Measurements from ENCODE around the gene POLR2I. TPM values are rescaled to one million over a fixed set of nuclear protein-coding genes. Genes with fewer than 3 reads are reported as not detected.

Gene POLR2I
- total and polyA plus RNA-seq, 9 of the 15 experiments (the other 6 are each of a cell fraction or from before 2014, with no cell fraction given): 28.0 to 283 (median 123) TPM

DNA sequence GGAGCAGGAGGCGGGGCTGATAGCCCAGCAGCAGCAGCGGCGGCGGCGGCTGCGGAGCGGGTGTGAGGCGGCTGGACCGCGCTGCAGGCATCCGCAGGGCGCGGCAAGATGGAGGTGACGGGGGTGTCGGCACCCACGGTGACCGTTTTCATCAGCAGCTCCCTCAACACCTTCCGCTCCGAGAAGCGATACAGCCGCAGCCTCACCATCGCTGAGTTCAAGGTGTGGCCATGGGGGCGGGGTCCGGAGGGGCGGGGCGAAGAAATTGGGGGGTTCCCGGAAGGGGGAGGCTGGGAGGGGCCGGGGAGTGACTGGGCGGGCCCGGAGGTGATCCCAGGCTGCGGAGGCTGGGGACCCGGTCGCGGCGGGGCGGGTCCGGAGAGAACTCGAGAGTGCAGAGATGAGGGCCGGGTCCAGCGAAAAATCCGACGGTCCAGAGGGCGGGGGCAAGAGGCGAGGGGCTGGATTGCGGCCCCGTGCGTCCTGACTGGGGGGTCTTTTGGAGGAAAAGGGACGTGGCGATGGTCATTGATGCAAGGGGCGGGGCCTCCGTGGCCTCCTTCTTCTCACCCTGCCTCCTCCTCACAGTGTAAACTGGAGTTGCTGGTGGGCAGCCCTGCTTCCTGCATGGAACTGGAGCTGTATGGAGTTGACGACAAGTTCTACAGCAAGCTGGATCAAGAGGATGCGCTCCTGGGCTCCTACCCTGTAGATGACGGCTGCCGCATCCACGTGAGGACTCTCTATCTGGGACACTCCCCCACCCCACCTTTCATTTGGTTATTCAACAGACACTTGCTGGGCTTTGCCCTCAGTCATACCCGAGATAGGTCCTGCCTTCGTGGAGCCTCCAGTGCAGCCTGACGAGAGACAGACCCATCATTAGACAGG lies 1.0 kb upstream of the POLR2I start, which contains the start of gene TBCB (continued):
- TF ChIP-seq, protein P1, sequence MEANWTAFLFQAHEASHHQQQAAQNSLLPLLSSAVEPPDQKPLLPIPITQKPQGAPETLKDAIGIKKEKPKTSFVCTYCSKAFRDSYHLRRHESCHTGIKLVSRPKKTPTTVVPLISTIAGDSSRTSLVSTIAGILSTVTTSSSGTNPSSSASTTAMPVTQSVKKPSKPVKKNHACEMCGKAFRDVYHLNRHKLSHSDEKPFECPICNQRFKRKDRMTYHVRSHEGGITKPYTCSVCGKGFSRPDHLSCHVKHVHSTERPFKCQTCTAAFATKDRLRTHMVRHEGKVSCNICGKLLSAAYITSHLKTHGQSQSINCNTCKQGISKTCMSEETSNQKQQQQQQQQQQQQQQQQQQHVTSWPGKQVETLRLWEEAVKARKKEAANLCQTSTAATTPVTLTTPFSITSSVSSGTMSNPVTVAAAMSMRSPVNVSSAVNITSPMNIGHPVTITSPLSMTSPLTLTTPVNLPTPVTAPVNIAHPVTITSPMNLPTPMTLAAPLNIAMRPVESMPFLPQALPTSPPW (CRISPR knock-in tag; IDR thresholded peaks at IDR 0.05): peak; percentile 93
- TF ChIP-seq ETV5 (CRISPR knock-in tag; IDR thresholded peaks at IDR 0.05; ENCODE audit: low read depth) (peak; percentile 49; the same call in 1 of the 2 replicates), CREM (IDR thresholded peaks at IDR 0.05; ENCODE audit: low read depth) (peak; percentile 73), ASH1L (IDR thresholded peaks at IDR 0.05; ENCODE audit: borderline replicate concordance, low read depth, partially characterized antibody) (no peak), HDAC1 (IDR thresholded peaks at IDR 0.05) (peak in 1 of 2 experiments; percentile 61; a peak in 1 of 4 replicates), PCBP1 (IDR thresholded peaks at IDR 0.05; ENCODE audit: low read depth, low read length, poor library complexity, severe bottlenecking) (no peak), HLTF (IDR thresholded peaks at IDR 0.05) (no peak), POLR2G (IDR thresholded peaks at IDR 0.05; ENCODE audit: low read depth, low read length) (peak; percentile 73), HIVEP1 (CRISPR knock-in tag; IDR thresholded peaks at IDR 0.05) (no peak), TAF1 (IDR thresholded peaks at IDR 0.05; ENCODE audit: control insufficient read depth, extremely low read depth, insufficient read depth, low read length, severe bottlenecking) (peak; percentile 40), ADNP (tag; IDR thresholded peaks at IDR 0.05) (no peak), ZNF785 (CRISPR knock-in tag; IDR thresholded peaks at IDR 0.05) (no peak), RBM25 (IDR thresholded peaks at IDR 0.05; ENCODE audit: low read depth, low read length, severe bottlenecking) (peak; percentile 96), NONO (IDR thresholded peaks at IDR 0.05; ENCODE audit: low read depth in 2 of 2, low read length in 1 of 2) (no peak), ERF (CRISPR knock-in tag; IDR thresholded peaks at IDR 0.05) (no peak), YY1 (IDR thresholded peaks at IDR 0.05; ENCODE audit: borderline replicate concordance in 1 of 3, control insufficient read depth in 1 of 3, extremely low read depth in 1 of 3, insufficient read depth in 3 of 3, insufficient read length in 1 of 3, insufficient replicate concordance in 2 of 3, low read depth in 1 of 3, low read length in 2 of 3) (peak in 2 of 3 experiments; percentile 78 to 84)
- TF ChIP-seq, protein P2, sequence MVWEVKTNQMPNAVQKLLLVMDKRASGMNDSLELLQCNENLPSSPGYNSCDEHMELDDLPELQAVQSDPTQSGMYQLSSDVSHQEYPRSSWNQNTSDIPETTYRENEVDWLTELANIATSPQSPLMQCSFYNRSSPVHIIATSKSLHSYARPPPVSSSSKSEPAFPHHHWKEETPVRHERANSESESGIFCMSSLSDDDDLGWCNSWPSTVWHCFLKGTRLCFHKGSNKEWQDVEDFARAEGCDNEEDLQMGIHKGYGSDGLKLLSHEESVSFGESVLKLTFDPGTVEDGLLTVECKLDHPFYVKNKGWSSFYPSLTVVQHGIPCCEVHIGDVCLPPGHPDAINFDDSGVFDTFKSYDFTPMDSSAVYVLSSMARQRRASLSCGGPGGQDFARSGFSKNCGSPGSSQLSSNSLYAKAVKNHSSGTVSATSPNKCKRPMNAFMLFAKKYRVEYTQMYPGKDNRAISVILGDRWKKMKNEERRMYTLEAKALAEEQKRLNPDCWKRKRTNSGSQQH (CRISPR knock-in tag; IDR thresholded peaks at IDR 0.05): no peak
- TF ChIP-seq, protein P3, sequence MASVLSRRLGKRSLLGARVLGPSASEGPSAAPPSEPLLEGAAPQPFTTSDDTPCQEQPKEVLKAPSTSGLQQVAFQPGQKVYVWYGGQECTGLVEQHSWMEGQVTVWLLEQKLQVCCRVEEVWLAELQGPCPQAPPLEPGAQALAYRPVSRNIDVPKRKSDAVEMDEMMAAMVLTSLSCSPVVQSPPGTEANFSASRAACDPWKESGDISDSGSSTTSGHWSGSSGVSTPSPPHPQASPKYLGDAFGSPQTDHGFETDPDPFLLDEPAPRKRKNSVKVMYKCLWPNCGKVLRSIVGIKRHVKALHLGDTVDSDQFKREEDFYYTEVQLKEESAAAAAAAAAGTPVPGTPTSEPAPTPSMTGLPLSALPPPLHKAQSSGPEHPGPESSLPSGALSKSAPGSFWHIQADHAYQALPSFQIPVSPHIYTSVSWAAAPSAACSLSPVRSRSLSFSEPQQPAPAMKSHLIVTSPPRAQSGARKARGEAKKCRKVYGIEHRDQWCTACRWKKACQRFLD (CRISPR knock-in tag; IDR thresholded peaks at IDR 0.05): 0 out of 2 replicates have a peak, but pooled peaks have one; percentile 0

Data from K562 (cell line).